Parathyroid adenoma (tissue), 2 donors: ENCODE data around the gene TMTC2.

Source experiments
- H2AFZ ChIP-seq: fragments of 300-600 bp; sonication (generic); one replicate; pipeline ENCODE4 v1.7.0; 2017; ENCODE audit warnings: antibody characterized with exemption, mild to moderate bottlenecking
- H3K27ac ChIP-seq: fragments of 300-600 bp; sonication (generic); one replicate; pipeline ENCODE4 v1.7.0; 2017
- H3K27me3 ChIP-seq: fragments of 300-600 bp; sonication (generic); one replicate; pipeline ENCODE4 v1.7.0; 2017; ENCODE audit warnings: low read length; ENCODE audit not compliant: control insufficient read depth, insufficient read depth
- H3K36me3 ChIP-seq: fragments of 300-600 bp; sonication (generic); one replicate; pipeline ENCODE4 v1.7.0; 2017; ENCODE audit warnings: low read length; ENCODE audit not compliant: control insufficient read depth, insufficient read depth
- H3K4me1 ChIP-seq: fragments of 300-600 bp; sonication (generic); one replicate; pipeline ENCODE4 v1.7.0; 2017; ENCODE audit warnings: control low read depth
- H3K4me2 ChIP-seq: fragments of 300-600 bp; sonication (generic); one replicate; pipeline ENCODE4 v1.7.0; 2017; ENCODE audit warnings: low read length
- H3K4me3 ChIP-seq: fragments of 300-600 bp; sonication (generic); one replicate; pipeline ENCODE4 v1.7.0; 2017; ENCODE audit warnings: low read depth, low read length
- H3K79me2 ChIP-seq: fragments of 300-600 bp; sonication (generic); one replicate; pipeline ENCODE4 v1.7.0; 2017; ENCODE audit warnings: control low read depth
- H3K9ac ChIP-seq: fragments of 300-600 bp; sonication (generic); one replicate; pipeline ENCODE4 v1.7.0; 2017; ENCODE audit warnings: mild to moderate bottlenecking
- H3K9me3 ChIP-seq: fragments of 300-600 bp; sonication (generic); one replicate; pipeline ENCODE4 v1.7.0; 2017; ENCODE audit warnings: low read length; ENCODE audit not compliant: control insufficient read depth
- TF ChIP-seq, protein P1 (sequence below): fragments of 300-600 bp; sonication (generic); IDR thresholded peaks from one replicate; pipeline ENCODE4 v1.7.0; 2017; ENCODE audit warnings: antibody characterized with exemption, mild to moderate bottlenecking
- donor health status: primary hyperparathyroidism.

TMTC2 gene

DNA sequence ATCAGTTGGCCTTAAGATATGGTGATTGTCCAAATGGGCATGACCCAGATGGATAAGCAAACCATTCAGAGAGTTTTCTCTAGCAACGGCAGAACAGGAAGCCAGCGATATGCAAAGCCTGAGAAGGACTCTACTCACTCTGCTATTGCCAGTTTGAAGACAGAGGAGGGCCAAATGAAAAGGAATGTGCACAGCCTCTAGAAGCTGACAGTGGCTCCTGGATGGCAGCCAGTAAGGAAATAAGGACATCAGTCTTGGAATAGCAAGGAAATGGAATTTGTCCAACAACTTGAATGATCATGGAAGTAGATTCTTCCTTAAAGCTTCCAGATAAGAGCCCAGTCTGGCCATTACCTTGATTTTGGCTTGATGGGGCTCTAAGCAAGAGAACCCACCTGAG lies 60.0 kb downstream of the TMTC2 start:
- Histone ChIP-seq H3K27me3 (no peaks in the 10 kb centered on the region), H3K4me2 (no peak overlapping the region), H3K4me3 (no peak overlapping the region), H3K9ac (no peak overlapping the region), H3K9me3 (no peaks in the 10 kb centered on the region), H3K36me3 (no peaks in the 10 kb centered on the region), H2AFZ (no peak overlapping the region), H3K4me1 (peaks cover 6% of the 10 kb centered on the region), H3K27ac (no peak overlapping the region), H3K79me2 (no peaks in the 10 kb centered on the region)
- TF ChIP-seq, protein P1, sequence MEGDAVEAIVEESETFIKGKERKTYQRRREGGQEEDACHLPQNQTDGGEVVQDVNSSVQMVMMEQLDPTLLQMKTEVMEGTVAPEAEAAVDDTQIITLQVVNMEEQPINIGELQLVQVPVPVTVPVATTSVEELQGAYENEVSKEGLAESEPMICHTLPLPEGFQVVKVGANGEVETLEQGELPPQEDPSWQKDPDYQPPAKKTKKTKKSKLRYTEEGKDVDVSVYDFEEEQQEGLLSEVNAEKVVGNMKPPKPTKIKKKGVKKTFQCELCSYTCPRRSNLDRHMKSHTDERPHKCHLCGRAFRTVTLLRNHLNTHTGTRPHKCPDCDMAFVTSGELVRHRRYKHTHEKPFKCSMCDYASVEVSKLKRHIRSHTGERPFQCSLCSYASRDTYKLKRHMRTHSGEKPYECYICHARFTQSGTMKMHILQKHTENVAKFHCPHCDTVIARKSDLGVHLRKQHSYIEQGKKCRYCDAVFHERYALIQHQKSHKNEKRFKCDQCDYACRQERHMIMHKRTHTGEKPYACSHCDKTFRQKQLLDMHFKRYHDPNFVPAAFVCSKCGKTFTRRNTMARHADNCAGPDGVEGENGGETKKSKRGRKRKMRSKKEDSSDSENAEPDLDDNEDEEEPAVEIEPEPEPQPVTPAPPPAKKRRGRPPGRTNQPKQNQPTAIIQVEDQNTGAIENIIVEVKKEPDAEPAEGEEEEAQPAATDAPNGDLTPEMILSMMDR = no peak

DNA sequence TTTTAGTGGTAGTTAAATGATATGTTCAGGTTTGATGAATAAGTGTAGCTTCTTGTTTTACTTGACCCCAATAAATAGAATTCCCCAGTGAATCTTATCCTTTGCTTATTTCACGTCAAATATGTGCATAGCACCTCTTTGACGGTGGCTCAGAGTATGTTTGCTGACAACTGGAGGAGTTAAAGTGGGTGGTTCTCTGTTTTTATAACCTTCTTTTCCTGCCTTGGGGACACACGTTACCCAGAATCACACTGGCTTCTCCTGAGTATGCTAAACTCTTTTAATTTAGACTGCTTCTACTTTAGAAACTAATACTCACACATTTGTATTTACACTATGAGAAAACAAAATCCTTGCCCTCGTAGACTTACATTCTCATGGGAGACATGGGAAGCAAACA lies 62.3 kb downstream of the TMTC2 start:
- Histone ChIP-seq H3K36me3 (no peaks in the 10 kb centered on the region), H3K4me3 (no peak overlapping the region), H2AFZ (no peak overlapping the region), H3K27me3 (no peaks in the 10 kb centered on the region), H3K9me3 (no peaks in the 10 kb centered on the region), H3K9ac (no peak overlapping the region), H3K4me2 (no peak overlapping the region), H3K4me1 (peaks cover 6% of the 10 kb centered on the region), H3K27ac (no peak overlapping the region), H3K79me2 (no peaks in the 10 kb centered on the region)
- TF ChIP-seq, protein P1 = no peak

DNA sequence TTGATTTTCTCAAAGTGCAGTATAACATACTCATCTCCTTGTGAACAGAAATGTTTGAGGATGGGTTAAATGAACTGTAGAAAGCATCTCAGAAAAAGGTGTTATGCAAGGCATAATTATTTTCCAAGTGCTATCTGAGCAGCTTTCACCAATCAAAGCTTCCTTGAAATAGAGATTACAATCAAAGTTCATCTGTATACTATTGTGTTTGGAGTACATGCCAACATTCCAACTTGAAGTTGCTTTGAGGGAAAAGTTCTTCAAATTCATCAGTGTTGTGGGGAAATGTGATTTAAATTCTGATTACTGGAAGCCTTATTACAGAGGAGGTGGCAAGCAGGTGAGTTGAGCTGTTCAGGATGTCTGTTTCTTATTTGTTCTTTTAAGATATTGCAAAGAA lies 68.2 kb downstream of the TMTC2 start:
- H3K27ac ChIP-seq = no peak overlapping the region
- no peaks in the 10 kb centered on the region for H3K4me1 ChIP-seq
- H3K4me2 ChIP-seq = no peak overlapping the region
- no peak overlapping the region for H3K9ac ChIP-seq
- TF ChIP-seq, protein P1 = no peak
- H3K79me2 ChIP-seq = no peaks in the 10 kb centered on the region
- no peak overlapping the region for H2AFZ ChIP-seq
- H3K4me3 ChIP-seq = no peak overlapping the region
- H3K36me3 ChIP-seq = no peaks in the 10 kb centered on the region
- H3K27me3 ChIP-seq = no peaks in the 10 kb centered on the region
- H3K9me3 ChIP-seq = no peaks in the 10 kb centered on the region

DNA sequence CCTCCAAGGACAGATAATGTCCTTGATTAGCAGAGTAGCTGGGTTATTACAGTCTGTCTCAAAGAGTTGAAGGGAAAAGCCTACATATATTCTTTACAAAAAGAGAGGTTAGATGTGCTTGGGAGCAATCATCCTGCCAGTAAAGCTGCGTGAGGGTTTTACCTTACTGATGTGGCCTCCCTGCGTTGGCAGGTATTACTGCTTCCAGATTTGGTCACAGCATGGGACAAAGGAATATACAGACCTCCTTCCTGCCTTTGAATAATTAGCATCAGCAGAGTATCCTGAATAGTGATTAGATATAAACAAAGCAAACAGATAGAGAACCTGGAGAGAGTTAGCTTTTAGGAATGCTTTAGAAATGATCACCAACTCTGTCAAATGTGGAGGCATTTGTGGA lies 69.6 kb downstream of the TMTC2 start:
- H3K4me2 ChIP-seq = no peak overlapping the region
- no peak overlapping the region for H2AFZ ChIP-seq
- no peak overlapping the region for H3K9ac ChIP-seq
- H3K4me3 ChIP-seq = no peak overlapping the region
- no peaks in the 10 kb centered on the region for H3K27me3 ChIP-seq
- no peaks in the 10 kb centered on the region for H3K9me3 ChIP-seq
- TF ChIP-seq, protein P1 = no peak
- H3K4me1 ChIP-seq = no peaks in the 10 kb centered on the region
- no peaks in the 10 kb centered on the region for H3K36me3 ChIP-seq
- H3K79me2 ChIP-seq = no peaks in the 10 kb centered on the region
- no peak overlapping the region for H3K27ac ChIP-seq

DNA sequence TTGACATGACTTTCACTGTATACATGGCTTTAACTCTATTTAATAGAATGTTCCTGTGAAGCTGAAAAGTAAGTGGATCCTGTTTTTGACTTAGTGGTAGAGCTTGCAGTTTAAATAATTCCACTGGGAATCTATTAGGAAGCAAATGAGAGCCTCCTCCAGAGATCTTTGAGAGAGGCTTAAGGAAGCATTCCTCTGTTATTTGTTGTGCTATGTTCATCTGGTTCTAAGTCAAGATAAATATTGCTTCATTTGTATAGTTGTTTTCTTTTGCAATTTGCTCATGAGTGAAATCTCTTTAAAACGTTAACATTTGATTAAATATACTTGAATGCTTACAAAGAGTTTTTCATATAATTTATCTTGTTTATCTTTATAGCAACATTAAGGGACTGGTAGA lies 70.4 kb downstream of the TMTC2 start:
- Histone ChIP-seq H3K36me3 (no peaks in the 10 kb centered on the region), H3K4me2 (no peak overlapping the region), H3K27me3 (no peaks in the 10 kb centered on the region), H3K27ac (no peak overlapping the region), H3K79me2 (no peaks in the 10 kb centered on the region), H2AFZ (no peak overlapping the region), H3K9ac (no peak overlapping the region), H3K9me3 (no peaks in the 10 kb centered on the region), H3K4me1 (no peaks in the 10 kb centered on the region), H3K4me3 (no peak overlapping the region)
- TF ChIP-seq, protein P1 = no peak
